NCI-H2196 (cell line): ENCODE measurements around the gene ANKS1B.
A peak's percentile ranks its signal among the peaks of the same experiment; 100 is the strongest.

Source experiments
- DNase-seq: peaks from one replicate; lab custom pipeline; 2025; ENCODE audit not compliant: unreplicated experiment; lab: John Stamatoyannopoulos, UW

Gene ANKS1B

DNA sequence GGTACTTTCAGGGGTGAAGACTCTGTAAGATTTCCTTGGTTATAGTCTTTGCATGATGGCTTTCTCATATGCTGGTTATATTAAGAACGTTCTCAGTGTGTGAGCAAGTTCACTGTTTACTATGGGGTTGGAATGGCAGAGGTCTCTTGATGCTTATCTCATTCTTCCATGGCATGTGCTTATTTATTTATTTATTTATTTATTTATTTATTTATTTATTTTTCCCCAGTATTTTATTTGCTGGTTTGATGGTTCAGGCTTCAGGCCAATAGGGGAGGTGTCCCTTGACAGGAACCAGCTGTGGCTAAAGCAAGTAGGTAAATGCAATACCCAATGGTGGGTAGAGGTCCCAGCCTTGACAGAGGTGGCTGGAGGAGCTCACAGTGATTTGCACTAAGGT, 498.5 kb downstream of the ANKS1B start:
- DNase-seq: no peak

GRCh38 chr12:99479149-99479548, 505.6 kb downstream of the ANKS1B start:
- no peak for DNase-seq

DNA sequence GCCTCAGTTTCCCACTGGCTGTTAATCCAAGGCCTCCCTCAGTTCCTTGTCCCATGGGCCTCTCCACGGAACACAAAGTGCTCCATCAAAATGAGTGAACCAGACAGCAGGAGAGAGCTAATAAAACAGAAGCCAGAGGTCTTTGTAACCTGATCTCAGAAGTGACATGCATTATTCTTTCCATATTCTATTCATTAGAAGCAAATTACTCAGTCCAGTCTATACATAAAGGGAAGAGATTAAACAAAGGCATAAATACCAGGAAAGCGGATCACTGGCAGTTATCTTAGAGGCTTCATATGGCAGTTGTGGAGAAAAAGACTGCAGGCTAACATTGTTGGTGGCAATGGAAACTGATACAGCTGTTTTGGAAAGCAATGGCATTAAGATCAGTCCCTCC, 507.8 kb downstream of the ANKS1B start:
- no peak for DNase-seq

DNA sequence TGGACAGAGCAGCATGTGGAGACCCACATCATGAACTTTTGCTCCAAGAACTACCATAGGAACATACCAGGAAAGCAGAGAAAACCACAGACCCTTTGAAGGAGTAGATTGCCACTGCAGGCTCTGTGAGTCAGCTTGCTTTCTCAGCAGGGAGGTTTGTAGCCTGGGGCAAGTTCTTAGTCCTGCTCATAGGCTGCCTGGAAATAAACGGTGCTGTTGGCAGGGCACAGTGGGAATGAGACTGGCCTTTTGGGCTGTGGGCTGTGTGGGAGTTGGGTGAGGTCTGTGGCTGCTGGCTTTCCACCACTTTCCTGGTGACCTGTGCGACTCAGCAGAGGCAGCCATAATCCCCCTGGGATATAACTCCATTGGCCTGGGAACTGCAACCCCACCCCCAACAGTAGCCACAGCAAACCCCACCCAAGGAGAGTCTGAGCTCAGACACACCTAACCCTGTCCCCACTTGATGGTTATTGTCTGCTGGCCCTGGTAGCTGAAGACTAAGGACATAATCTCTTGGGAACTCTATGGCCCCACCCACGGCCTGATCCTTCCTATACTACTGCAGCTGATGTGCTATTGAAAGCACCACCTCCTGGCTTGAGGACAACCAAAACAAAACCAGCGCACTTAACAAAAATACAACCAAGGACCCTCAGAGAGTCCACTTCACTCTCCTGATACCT, 529.2 kb downstream of the ANKS1B start:
- no peak for DNase-seq

DNA sequence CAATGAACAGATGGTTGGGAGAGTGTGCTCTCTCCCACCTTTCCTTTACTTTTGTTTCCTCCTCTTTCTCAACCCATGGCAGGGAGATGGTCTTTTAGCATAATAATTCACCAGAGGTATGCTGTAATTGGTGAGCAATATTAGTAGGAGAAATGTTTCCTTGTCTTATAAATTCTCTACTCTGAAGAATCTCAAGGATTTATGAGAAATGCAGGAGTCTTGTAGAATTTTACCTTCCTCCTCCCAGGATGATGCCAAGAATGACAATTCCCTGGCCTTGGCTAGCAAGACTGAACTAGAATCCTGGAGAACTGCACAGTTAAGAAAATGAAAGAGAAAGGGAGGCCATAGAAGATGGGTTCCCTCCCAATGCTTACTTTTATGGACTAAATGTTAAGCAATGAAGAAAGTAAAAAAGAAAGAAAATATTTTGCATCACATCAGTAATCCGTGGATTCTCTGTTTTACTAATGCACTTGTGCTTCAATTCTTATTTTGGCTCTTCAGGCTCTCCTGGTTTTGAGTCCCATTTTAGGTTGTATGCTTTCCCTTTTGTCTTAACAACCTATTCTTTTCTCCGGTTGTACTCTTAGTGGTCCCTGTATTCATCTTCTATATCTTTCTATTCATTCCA, 530.1 kb downstream of the ANKS1B start:
- no peak for DNase-seq

DNA sequence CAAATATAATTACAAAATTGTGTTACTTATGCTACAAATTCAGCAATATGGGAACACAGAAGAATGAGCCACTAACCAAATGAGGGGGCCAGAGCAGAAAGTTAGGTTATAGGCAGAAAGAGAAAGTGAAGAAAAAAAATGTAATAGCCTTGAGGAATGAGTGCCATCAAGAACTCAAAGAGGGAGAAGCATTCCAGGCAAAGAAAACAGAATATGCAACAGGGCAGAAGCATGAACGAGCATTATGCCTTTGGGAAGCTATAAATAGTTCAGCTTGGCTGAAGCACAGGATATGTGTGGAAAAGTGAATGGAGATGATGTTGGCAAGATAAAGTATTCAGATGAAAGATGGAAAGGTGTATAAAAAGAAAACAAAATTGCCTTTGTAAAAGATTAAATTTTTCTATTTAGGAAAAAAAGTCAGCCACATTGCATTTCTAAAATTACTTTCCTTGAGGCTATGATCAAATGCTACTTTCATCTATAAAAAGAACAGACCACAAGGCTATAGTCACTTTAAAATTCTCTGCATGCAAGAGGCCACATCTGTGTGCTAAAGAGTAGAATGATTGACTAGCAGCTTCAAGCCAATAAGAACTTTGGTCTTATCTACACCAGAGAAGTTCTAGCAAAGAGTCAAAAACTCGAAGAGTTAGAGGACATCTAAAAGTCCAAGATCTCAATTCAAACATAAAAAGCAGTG, 530.7 kb downstream of the ANKS1B start:
- no peak for DNase-seq

DNA sequence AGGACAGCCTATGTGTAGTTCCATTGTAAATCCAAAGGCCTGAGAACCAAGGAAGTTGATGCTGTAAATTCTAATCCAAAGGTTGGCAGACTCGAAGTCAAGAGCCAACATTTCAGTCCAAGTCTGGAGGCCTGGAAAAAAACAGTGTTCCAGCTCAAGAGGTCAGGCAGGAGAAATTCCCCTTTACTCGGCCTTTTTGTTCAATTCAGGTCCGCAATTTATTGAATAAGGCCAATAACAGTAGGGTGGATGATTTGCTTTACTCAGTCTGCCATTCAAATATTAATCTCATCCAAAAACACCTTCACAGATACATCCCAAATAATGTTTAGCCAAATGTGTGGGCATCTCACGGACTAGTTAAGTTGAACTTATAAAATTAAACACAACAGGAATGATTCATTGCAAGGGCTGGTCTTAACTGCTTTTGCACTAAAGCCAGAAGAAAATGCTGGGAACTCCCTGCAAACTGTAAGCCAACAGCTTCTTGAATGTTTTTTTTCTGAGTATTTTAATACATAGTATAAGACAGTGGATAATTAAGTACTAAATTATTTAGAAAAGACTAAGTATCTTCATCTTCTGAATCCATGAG, 534.6 kb downstream of the ANKS1B start:
- DNase-seq: no peak

- no peak for DNase-seq
Measured at GRCh38 chr12:99444859-99445316, 539.8 kb downstream of the ANKS1B start.

DNA sequence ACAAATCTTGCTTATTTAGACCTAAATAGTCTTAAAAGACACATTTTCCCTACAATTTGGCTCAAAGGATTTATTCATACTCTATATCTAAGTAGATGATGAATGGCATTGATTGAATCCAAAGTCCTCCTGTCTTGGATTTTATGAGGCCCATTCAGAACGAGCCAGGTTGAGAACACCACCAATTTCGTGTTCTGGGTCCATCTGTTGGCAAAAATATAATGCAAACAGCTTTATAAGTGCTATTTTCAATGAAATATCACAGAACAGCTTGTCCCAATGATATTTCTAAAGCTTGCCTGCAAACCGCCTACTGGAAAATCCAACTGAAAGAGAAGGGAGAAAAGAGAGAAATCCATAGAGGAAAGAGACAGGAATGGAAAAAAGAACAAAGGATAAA, 542.0 kb downstream of the ANKS1B start:
- DNase-seq: no peak

- DNase-seq: no peak
Measured at GRCh38 chr12:99439399-99439798, 545.3 kb downstream of the ANKS1B start.

DNA sequence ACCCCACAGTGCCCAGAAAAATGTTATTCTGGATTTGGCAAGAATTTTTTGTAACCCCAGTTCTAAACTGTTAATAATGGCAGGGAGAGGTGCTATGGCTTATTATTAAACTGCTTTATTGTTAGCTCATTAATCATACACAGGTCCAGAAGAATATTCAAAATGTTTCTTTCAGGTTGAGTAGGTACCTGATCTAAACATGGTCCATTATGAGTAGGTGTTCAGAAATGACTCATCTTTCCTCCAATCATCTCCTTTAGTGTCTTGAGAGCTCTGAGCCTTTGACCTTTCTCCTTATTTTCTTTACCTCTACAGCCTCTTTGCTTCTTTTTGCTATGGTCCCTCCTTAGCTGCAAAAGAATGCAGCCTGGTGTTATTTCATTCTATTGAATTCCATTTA, 548.2 kb downstream of the ANKS1B start:
- no peak for DNase-seq

GRCh38 chr12:99435095-99435791, 549.5 kb downstream of the ANKS1B start:
- DNase-seq: no peak

DNA sequence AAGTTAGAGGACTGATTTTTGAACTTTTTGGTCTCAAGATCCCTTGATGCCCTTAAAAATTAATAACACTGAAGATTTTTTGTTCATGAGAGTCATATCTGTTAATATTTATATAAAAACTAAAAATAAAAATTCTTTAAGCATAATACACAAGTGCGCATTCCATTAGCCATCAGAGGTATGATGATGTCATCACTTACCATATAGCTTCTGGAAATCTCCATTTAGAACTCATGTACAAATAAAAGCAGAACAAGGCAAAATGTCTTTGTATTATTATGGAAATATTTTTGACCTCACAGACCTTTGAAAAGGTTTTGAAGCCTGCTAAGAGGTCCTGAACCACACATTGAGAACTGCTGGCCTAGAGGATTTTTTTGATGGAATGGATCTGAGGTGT, 551.6 kb downstream of the ANKS1B start:
- DNase-seq: no peak

GRCh38 chr12:99431203-99431602, 553.5 kb downstream of the ANKS1B start:
- DNase-seq: no peak

DNA sequence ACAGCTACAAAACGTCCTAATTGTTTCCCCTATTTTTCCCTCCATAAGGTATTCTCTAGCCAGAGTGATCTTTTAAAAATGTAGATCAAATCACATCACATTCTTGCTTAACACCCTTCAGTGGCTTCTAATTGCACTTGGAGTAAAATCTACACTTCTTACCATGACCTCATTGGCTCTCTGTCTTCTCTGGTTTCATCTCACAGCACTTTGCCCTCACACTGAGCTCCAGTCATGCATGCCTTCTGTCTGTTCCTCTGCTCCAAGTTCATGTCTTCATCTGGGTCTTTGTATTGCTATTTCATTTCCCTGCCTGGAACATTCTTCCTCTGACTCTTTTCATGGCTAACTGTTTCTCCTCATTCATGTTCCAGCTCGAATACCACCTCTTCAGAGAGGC, 557.6 kb downstream of the ANKS1B start:
- DNase-seq: no peak

- no peak for DNase-seq
Measured at GRCh38 chr12:99418379-99418778, 566.4 kb downstream of the ANKS1B start.

DNA sequence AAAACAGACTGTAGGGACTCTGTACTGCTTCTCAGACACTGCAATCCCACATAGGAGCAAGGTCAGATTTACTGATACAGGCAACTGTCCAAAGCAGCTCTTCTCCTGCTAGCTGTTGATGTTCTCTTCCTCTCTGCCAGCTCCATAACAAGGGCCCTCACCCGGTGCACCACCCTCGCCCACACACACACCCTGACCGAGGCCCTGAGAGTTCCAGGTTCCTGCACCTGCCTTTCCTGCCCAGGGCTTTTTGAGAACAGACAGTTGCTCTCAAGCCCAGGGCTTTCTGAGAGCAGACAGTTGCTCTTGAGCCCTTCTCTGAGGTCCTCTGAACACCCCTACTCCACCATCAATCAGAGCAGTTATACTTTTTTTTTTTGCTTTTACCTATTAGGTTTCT, 571.0 kb downstream of the ANKS1B start:
- no peak for DNase-seq

DNA sequence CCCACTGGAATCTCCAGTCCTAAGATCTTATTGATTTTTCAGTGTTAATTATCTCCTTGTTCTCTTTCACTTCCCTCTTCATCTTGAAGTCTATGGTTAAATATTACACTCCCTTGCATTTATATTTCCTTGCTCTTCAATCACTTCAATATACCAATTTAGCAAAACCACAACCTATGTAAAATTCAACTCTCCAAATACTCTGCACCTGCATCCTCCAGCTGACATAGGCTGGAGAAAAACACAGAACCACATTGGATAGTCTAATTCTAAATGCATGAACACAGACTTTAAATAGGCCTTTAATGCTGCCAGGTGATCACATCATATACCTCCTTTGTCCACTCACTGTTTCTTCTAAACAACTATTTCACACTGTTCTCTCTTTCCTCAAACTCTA, 591.0 kb downstream of the ANKS1B start:
- DNase-seq: no peak

- DNase-seq: no peak
Measured at GRCh38 chr12:99392091-99392850, 592.5 kb downstream of the ANKS1B start.

- peak; percentile 4 for DNase-seq
Measured at GRCh38 chr12:99390707-99391106, 594.0 kb downstream of the ANKS1B start.

DNA sequence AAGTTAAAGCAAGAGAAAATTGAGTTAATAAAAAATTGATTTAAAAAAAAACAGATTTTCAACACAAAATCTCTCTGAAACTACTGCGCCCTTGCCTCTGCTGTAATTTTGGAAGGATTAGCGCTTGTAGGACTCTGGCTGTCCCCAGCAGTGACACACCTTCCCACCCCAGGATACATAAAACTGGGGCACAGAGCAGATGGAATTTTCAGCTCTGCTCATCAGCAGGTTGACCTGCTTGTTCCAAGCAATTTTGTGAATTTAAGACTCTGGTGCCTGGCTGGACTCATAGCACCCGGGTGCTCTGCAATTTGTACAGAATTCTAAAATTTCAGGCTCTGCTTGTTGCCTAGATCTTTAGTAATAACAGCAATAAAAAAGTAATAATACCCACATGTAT, 595.0 kb downstream of the ANKS1B start:
- no peak for DNase-seq
